ENCODE results near the gene ELL. TPM values are rescaled to one million over a fixed set of nuclear protein-coding genes. Genes with fewer than 3 reads are reported as not detected.

ELL gene
- polyA plus RNA-seq, 1 donor from 2014 or later = 19.7 TPM

DNA sequence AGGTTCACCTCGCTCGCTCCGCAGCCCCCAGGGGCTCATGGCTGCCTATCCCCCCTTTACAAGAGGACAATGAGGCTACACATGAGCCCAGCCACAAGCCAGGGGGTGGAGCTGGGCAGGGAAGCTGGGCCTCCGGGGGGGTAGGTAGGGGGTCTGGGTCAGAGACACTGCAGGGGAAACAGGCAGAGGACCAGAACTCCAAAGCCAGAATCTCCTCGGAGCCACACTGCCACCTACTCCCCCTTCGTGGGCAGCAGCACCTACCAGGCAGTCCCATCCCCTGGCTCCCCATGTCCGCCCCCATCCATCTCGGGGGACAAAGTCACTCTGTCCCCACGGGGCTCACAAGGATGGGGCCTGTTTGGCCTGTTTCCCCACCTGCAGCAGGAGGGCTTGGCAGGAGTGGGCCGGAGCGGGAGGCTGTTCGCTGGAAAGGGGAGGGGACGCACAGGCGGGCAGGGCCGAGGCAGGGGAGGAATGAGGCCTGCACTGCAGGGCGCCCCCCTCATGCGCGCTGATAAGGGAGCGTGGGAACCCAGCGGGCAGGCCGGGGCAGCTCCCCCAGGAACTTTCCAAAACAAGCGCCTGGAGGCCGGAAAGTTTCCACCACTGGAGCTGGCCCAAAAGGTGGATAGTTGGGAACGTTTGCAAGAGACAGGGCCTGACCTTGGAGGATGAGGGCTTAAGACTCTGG, 83.4 kb downstream of the ELL start:
- peak overlapping the region in 1 of 3 donors; percentile 78 for H3K27ac Mint-ChIP-seq
- no peaks in the 10 kb centered on the region for H3K36me3 Mint-ChIP-seq
- peaks cover 12 to 20% (median 16%) of the 10 kb centered on the region in 3 donors for H3K4me1 Mint-ChIP-seq
- H3K9me3 Mint-ChIP-seq = no peaks in the 10 kb centered on the region
- peak overlapping the region in 3 of 4 donors; percentile 8 to 80 (median 32) for H3K4me3 Mint-ChIP-seq
- no peaks in the 10 kb centered on the region for H3K27me3 Mint-ChIP-seq

- Mint-ChIP-seq H3K27me3 (no peaks in the 10 kb centered on the region), H3K4me1 (peaks cover 10 to 18% (median 15%) of the 10 kb centered on the region in 3 donors), H3K4me3 (peak within 1 kb of the TSS; percentile 77 to 90 (median 88)), H3K27ac (peak within 1 kb of the TSS in 2 of 3 donors; percentile 85 to 89), H3K9me3 (no peaks in the 10 kb centered on the region), H3K36me3 (no peaks in the 10 kb centered on the region)
Observed at GRCh38 chr19:18437491-18438330, 84.2 kb downstream of the ELL start, which contains the start of gene ISYNA1. Gene ISYNA1, minus strand, starts transcription at chr19:18438133. Its CDS starts 154 bp downstream, at chr19:18437979.

- H3K4me3 Mint-ChIP-seq = peak overlapping the region; percentile 77 to 90 (median 88)
- H3K9me3 Mint-ChIP-seq = no peaks in the 10 kb centered on the region
- peaks cover 6 to 15% (median 13%) of the 10 kb centered on the region in 3 donors for H3K4me1 Mint-ChIP-seq
- H3K36me3 Mint-ChIP-seq = no peaks in the 10 kb centered on the region
- no peaks in the 10 kb centered on the region for H3K27me3 Mint-ChIP-seq
- peak overlapping the region in 2 of 3 donors; percentile 69 to 85 for H3K27ac Mint-ChIP-seq
Observed at GRCh38 chr19:18436671-18437490, 85.0 kb downstream of the ELL start.

- Mint-ChIP-seq H3K4me1 (peaks cover 6 to 15% (median 13%) of the 10 kb centered on the region in 3 donors), H3K9me3 (no peaks in the 10 kb centered on the region), H3K27me3 (no peaks in the 10 kb centered on the region), H3K27ac (peak overlapping the region in 1 of 3 donors; percentile 85), H3K36me3 (no peaks in the 10 kb centered on the region), H3K4me3 (peak overlapping the region; percentile 66 to 84 (median 78))
Observed at GRCh38 chr19:18435842-18436670, 85.8 kb downstream of the ELL start.

DNA sequence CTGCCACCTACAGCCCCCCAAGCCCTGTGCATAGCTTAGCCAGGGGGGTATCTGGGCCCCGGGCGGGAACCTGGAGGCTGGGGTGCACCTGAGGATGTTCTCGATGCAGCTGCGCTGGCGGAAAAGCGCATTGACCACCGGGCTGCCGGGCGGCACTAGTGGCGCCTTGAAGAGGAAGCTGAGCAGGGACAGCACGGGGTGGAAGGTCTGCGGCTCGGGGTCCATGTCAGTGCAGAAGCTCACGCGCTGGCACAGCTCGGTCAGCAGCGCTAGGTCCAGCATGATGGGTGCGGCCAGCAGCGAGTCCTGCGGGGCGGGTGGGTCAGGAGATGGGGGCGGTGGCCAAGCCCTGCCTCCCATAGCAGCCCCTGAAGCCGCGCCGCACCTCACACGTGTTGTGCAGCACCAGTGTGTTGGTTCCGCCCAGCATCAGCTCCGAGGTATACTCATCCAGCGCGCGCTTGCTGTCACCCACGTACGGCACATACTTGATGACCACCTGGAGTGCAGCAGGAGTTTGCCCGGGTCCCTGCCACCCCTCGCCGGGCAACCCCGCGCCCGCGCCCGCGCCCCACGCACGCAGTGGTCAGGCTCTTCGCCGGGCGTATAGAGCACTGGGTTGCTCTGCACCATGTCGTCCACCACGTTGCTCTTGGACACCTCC, 86.6 kb downstream of the ELL start:
- no peaks in the 10 kb centered on the region for H3K36me3 Mint-ChIP-seq
- peaks cover 6 to 16% (median 13%) of the 10 kb centered on the region in 3 donors for H3K4me1 Mint-ChIP-seq
- H3K4me3 Mint-ChIP-seq = peak overlapping the region in 2 of 4 donors; percentile 84
- no peaks in the 10 kb centered on the region for H3K27me3 Mint-ChIP-seq
- H3K27ac Mint-ChIP-seq = peak overlapping the region in 1 of 3 donors; percentile 85
- H3K9me3 Mint-ChIP-seq = no peaks in the 10 kb centered on the region

DNA sequence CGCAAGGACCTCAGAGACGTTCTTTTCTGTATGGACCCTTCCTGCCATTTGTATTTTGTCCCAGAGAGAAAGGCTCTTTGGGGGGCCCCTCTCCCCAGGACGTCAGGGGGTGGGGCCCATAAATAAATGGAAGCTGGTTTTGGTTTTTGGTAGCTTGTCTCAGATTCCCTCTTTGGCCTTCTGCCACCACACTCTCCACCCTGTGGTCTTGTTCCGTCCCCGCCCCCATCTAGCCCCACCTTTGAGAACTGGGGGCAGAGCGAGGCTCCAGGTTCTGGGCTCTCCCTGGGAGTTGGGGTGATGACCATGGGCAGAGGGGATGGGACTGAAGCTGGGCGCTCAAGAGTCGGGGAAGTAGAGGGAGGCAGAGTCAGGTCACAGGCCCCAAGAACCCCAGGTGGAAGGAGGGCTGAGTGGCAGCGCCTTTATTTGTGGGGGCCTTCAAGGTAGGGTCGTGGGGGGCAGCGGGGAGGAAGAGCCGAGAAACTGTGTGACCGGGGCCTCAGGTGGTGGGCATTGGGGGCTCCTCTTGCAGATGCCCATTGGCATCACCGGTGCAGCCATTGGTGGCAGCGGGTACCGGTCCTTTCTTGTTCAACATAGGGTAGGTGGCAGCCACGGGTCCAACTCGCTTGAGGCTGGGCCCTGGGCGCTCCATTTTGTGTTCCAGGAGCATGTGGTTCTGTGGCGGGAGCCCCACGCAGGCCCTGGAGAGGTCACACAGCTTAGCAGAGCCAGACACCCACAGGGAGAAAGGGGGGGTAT, 87.3 kb downstream of the ELL start:
- Mint-ChIP-seq H3K4me3 (peak overlapping the region; percentile 77 to 89 (median 85)), H3K9me3 (no peaks in the 10 kb centered on the region), H3K36me3 (no peaks in the 10 kb centered on the region), H3K4me1 (peaks cover 6 to 13% (median 13%) of the 10 kb centered on the region in 3 donors), H3K27ac (peak overlapping the region; percentile 46 to 85 (median 84)), H3K27me3 (no peaks in the 10 kb centered on the region)

- H3K36me3 Mint-ChIP-seq = no peaks in the 10 kb centered on the region
- no peaks in the 10 kb centered on the region for H3K9me3 Mint-ChIP-seq
- peak overlapping the region; percentile 46 to 85 (median 84) for H3K27ac Mint-ChIP-seq
- H3K4me1 Mint-ChIP-seq = peaks cover 0 to 8% (median 6%) of the 10 kb centered on the region in 3 donors
- H3K27me3 Mint-ChIP-seq = no peaks in the 10 kb centered on the region
- H3K4me3 Mint-ChIP-seq = peak overlapping the region; percentile 77 to 89 (median 85)
Observed at GRCh38 chr19:18433735-18434398, 88.0 kb downstream of the ELL start.

DNA sequence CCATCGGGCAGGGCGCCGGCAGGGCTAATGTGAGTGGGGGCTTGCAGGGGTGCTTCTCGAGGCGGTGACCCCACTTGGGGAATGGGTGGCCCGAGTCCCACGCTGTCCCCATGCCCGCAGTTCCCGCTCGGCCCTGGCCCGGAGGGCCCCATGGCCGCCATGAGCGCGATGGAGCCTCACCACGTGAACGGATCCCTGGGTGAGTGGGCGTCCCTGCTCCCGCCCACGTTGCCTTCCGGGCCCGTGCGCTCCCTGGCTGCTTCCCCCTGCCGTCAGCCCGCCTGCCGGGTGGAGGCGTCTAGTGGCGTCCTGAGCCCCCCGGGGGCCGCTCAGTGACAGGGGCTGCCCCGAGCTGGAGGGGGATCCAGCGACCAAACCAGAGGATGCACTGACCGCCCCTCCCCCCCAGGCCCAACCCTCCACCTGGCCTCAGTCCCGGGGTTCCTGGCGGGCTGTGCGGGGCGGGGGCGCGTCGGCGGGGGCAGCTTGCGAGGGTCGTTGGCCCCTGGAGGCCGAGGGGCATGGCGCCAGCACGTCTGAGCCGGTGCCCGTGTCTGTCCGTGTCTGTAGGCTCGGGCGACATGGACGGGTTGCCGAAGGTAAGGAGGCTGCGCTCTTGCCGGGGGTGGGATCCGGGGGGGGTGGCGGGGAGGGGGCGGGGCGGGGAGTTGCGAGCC, 88.7 kb downstream of the ELL start:
- Mint-ChIP-seq H3K36me3 (no peaks in the 10 kb centered on the region), H3K4me1 (peaks cover 0 to 8% (median 7%) of the 10 kb centered on the region in 3 donors), H3K4me3 (peak overlapping the region; percentile 74 to 87 (median 83)), H3K9me3 (no peaks in the 10 kb centered on the region), H3K27me3 (no peaks in the 10 kb centered on the region), H3K27ac (peak overlapping the region in 2 of 3 donors; percentile 89)

GRCh38 chr19:18432275-18433014, 89.4 kb downstream of the ELL start:
- Mint-ChIP-seq H3K27ac (peak overlapping the region in 2 of 3 donors; percentile 89), H3K36me3 (no peaks in the 10 kb centered on the region), H3K9me3 (no peaks in the 10 kb centered on the region), H3K4me3 (peak overlapping the region; percentile 74 to 89 (median 84)), H3K27me3 (no peaks in the 10 kb centered on the region), H3K4me1 (peaks cover 0 to 8% (median 7%) of the 10 kb centered on the region in 3 donors)

GRCh38 chr19:18431351-18432197, 90.3 kb downstream of the ELL start:
- Mint-ChIP-seq H3K4me3 (peak overlapping the region in 2 of 4 donors; percentile 20 to 89), H3K36me3 (no peaks in the 10 kb centered on the region), H3K27me3 (no peaks in the 10 kb centered on the region), H3K9me3 (no peaks in the 10 kb centered on the region), H3K4me1 (peaks cover 0 to 8% (median 7%) of the 10 kb centered on the region in 3 donors), H3K27ac (peak overlapping the region in 1 of 3 donors; percentile 89)
